H9 (cell line): ENCODE data around the gene KCNC2. TPM values are rescaled to one million over a fixed set of nuclear protein-coding genes. Genes with fewer than 3 reads are reported as not detected.

Experiments used
- DNase-seq: peaks from one replicate; pipeline ENCODE4 v3.0.0-alpha.2; 2017
- H2AFZ ChIP-seq: one replicate; pipeline ENCODE4 v1.6.1; 2013; ENCODE audit warnings: mild to moderate bottlenecking, low read length, control low read depth, moderate library complexity
- H2AK5ac ChIP-seq: 2 replicates; pipeline ENCODE4 v1.6.1; 2013; ENCODE audit warnings: low read length, control low read depth, mixed read lengths; ENCODE audit not compliant: insufficient read length
- H2BK120ac ChIP-seq: one replicate; pipeline ENCODE4 v1.6.1; 2013; ENCODE audit warnings: low read depth, mild to moderate bottlenecking, low read length, control low read depth, inconsistent platforms; ENCODE audit not compliant: poor library complexity, severe bottlenecking
- H2BK12ac ChIP-seq: 2 replicates; pipeline ENCODE4 v1.6.1; 2013; ENCODE audit warnings: low read length, control low read depth, mixed read lengths, low read depth; ENCODE audit not compliant: insufficient read length
- H2BK15ac ChIP-seq: 2 replicates; pipeline ENCODE4 v1.6.1; 2013; ENCODE audit warnings: low read depth, low read length, control low read depth
- H2BK20ac ChIP-seq: one replicate; pipeline ENCODE4 v1.6.1; 2013; ENCODE audit warnings: low read depth, mild to moderate bottlenecking, low read length, control low read depth, inconsistent platforms; ENCODE audit not compliant: poor library complexity, severe bottlenecking
- H2BK5ac ChIP-seq: 2 replicates; pipeline ENCODE4 v1.6.1; 2013; ENCODE audit warnings: low read length, control low read depth, mixed read lengths; ENCODE audit not compliant: insufficient read length
- H3K14ac ChIP-seq: 2 replicates; pipeline ENCODE4 v1.6.1; 2013; ENCODE audit warnings: low read length, control low read depth; ENCODE audit not compliant: insufficient read depth
- H3K18ac ChIP-seq: 2 replicates; pipeline ENCODE4 v1.6.1; 2013; ENCODE audit warnings: low read depth, mild to moderate bottlenecking, mixed read lengths, low read length, control low read depth; ENCODE audit not compliant: insufficient read length
- H3K23ac ChIP-seq: 2 replicates; pipeline ENCODE4 v1.6.1; 2013; ENCODE audit warnings: low read length, control low read depth, mixed read lengths, low read depth; ENCODE audit not compliant: insufficient read length
- H3K23me2 ChIP-seq: 2 replicates; pipeline ENCODE4 v1.6.1; 2013; ENCODE audit warnings: low read depth, mild to moderate bottlenecking, mixed read lengths, low read length, control low read depth; ENCODE audit not compliant: insufficient read length, poor library complexity, severe bottlenecking
- H3K27ac ChIP-seq: 2 replicates; pipeline ENCODE4 v1.5.1; 2013; ENCODE audit warnings: low read length, control low read depth, mixed read lengths, low read depth; ENCODE audit not compliant: insufficient read length
- H3K27me3 ChIP-seq: 2 replicates; pipeline ENCODE4 v1.6.1; 2013; ENCODE audit warnings: low read length, control low read depth, inconsistent platforms; ENCODE audit not compliant: insufficient read depth
- H3K4ac ChIP-seq: 2 replicates; pipeline ENCODE4 v1.6.1; 2013; ENCODE audit warnings: low read depth, mild to moderate bottlenecking, control low read depth, inconsistent platforms, low read length, moderate library complexity
- H3K4me1 ChIP-seq: 2 replicates; pipeline ENCODE4 v1.6.1; 2013; ENCODE audit warnings: low read length, control low read depth, inconsistent platforms; ENCODE audit not compliant: insufficient read depth
- H3K4me2 ChIP-seq: 2 replicates; pipeline ENCODE4 v1.6.1; 2013; ENCODE audit warnings: low read length, control low read depth, mixed read lengths; ENCODE audit not compliant: insufficient read length, insufficient read depth
- H3K56ac ChIP-seq: 2 replicates; pipeline ENCODE4 v1.6.1; 2013; ENCODE audit warnings: low read depth, mild to moderate bottlenecking, mixed read lengths, low read length, control low read depth; ENCODE audit not compliant: insufficient read length
- H3K79me1 ChIP-seq: 2 replicates; pipeline ENCODE4 v1.6.1; 2013; ENCODE audit warnings: low read depth, mild to moderate bottlenecking, moderate library complexity, low read length, control low read depth, inconsistent platforms; ENCODE audit not compliant: insufficient read depth, poor library complexity, severe bottlenecking
- H3K79me2 ChIP-seq: 2 replicates; pipeline ENCODE4 v1.6.1; 2013; ENCODE audit warnings: low read length, control low read depth, inconsistent platforms; ENCODE audit not compliant: insufficient read depth
- H3K9ac ChIP-seq: 2 replicates; pipeline ENCODE4 v1.6.1; 2013; ENCODE audit warnings: low read length, control low read depth, mixed read lengths; ENCODE audit not compliant: insufficient read length; ENCODE audit errors: extremely low read depth
- H3K9me3 ChIP-seq: one replicate; pipeline ENCODE4 v1.6.1; 2013; ENCODE audit warnings: low read depth, low read length, inconsistent platforms; ENCODE audit not compliant: control insufficient read depth
- H3T11ph ChIP-seq: one replicate; pipeline ENCODE4 v1.6.1; 2013; ENCODE audit warnings: mild to moderate bottlenecking, low read length, control low read depth, inconsistent platforms
- H4K20me1 ChIP-seq: one replicate; pipeline ENCODE4 v1.6.1; 2013; ENCODE audit not compliant: control insufficient read depth, insufficient read length, insufficient read depth
- H4K5ac ChIP-seq: 2 replicates; pipeline ENCODE4 v1.6.1; 2013; ENCODE audit warnings: low read depth, mild to moderate bottlenecking, mixed read lengths, low read length, control low read depth; ENCODE audit not compliant: insufficient read length
- H4K8ac ChIP-seq: replicated peaks from 2 replicates; pipeline ENCODE4 v1.6.1; 2013; ENCODE audit warnings: low read length, control low read depth, mixed read lengths, low read depth; ENCODE audit not compliant: insufficient read length
- H4K91ac ChIP-seq: 2 replicates; pipeline ENCODE4 v1.6.1; 2013; ENCODE audit warnings: low read depth, mild to moderate bottlenecking, moderate library complexity, mixed read lengths, low read length, control low read depth; ENCODE audit not compliant: insufficient read length
- H3K27ac Mint-ChIP-seq, 3 experiments: 2 replicates in 2 of 3; 3 replicates in 1 of 3; pipeline ENCODE4 v1.8.0; 2020 to 2021; ENCODE audit warnings: mixed read lengths in 3 of 3, mild to moderate bottlenecking in 1 of 3, moderate library complexity in 1 of 3
- H3K27me3 Mint-ChIP-seq: 2 replicates; pipeline ENCODE4 v1.8.0; 2021; ENCODE audit warnings: low read depth, mild to moderate bottlenecking, moderate library complexity, mixed read lengths
- H3K36me3 Mint-ChIP-seq, 3 experiments: 2 replicates in 2 of 3; 3 replicates in 1 of 3; pipeline ENCODE4 v1.8.0; 2020 to 2021; ENCODE audit warnings: low read depth in 3 of 3, mixed read lengths in 3 of 3; ENCODE audit not compliant: insufficient read depth in 1 of 3
- H3K4me1 Mint-ChIP-seq, 2 experiments: 2 replicates each; pipeline ENCODE4 v1.8.0; 2020; ENCODE audit warnings: mixed read lengths in 2 of 2
- H3K4me3 Mint-ChIP-seq, 2 experiments: 2 replicates in 1 of 2; 3 replicates in 1 of 2; pipeline ENCODE4 v1.8.0; 2020 to 2021; ENCODE audit warnings: mild to moderate bottlenecking in 2 of 2, mixed read lengths in 2 of 2, moderate library complexity in 1 of 2
- H3K9me3 Mint-ChIP-seq, 2 experiments: 2 replicates in 1 of 2; 3 replicates in 1 of 2; pipeline ENCODE4 v1.8.0; 2020; ENCODE audit warnings: mild to moderate bottlenecking in 2 of 2, mixed read lengths in 2 of 2, moderate library complexity in 1 of 2
- WGBS: extraction: QIAGEN DNeasy Blood & Tissue Kit; methylation state at CpG from one replicate; pipeline ENCODE4 v1.1.7; 2013; ENCODE audit warnings: missing lambda C conversion rate, low lambda C conversion rate, mixed read lengths; ENCODE audit not compliant: insufficient read length; ENCODE audit errors: extremely low coverage; 5-methylcytosine and 5-hydroxymethylcytosine counted together
- total RNA-seq: library from RNA; stranded (reverse); gene quantifications from 2 replicates; pipeline ENCODE4 v1.2.1, GENCODE V29; 2021
- TF ChIP-seq, protein P1 (sequence below): fragments of 200-600 bp; sonication (generic); conservative IDR thresholded peaks from 3 replicates; pipeline ENCODE4 v1.8.0; 2021; ENCODE audit warnings: antibody characterized with exemption, mild to moderate bottlenecking

KCNC2 gene
- total RNA-seq, 1 experiment from 2014 or later, result not detected

DNA sequence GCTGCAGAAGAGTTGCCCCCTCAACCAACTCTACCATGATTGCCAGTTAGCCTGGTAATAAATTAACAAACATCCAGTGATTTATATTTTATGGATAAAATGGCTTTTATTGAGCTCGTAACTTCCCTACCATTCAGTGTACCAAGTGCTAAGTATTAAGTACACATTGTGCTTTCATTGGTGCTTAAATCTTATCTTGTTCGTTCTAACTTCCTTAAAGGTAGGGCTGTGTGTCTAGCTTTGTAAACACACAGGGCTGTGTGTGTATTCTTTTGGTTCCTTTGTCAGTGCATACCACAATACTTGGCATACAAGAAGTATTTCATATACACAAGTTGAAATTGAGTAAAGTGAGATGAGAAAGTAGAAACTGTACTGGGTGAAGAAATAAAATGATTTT, 80.4 kb downstream of the KCNC2 start:
- Histone ChIP-seq H2BK5ac (no peak overlapping the region), H3T11ph (no peak overlapping the region), H2BK20ac (no peak overlapping the region), H3K27me3 (no peaks in the 10 kb centered on the region), H3K4me2 (no peak overlapping the region), H3K14ac (no peak overlapping the region), H3K79me1 (no peaks in the 10 kb centered on the region), H2BK12ac (no peak overlapping the region), H3K4ac (no peak overlapping the region), H2BK120ac (no peak overlapping the region), H3K4me1 (no peaks in the 10 kb centered on the region), H2AFZ (no peak overlapping the region), H3K9ac (no peak overlapping the region), H3K23ac (no peak overlapping the region), H4K91ac (no peak overlapping the region), H4K8ac (no peak overlapping the region), H3K23me2 (no peaks in the 10 kb centered on the region), H4K20me1 (no peaks in the 10 kb centered on the region), H3K9me3 (no peaks in the 10 kb centered on the region), H2BK15ac (no peak overlapping the region), H3K18ac (no peak overlapping the region), H3K79me2 (no peaks in the 10 kb centered on the region), H3K56ac (no peak overlapping the region), H2AK5ac (no peak overlapping the region), H3K27ac (no peak overlapping the region), H4K5ac (no peak overlapping the region)
- Mint-ChIP-seq H3K9me3 (no peaks in the 10 kb centered on the region), H3K36me3 (no peaks in the 10 kb centered on the region), H3K4me1 (no peaks in the 10 kb centered on the region; a peak in 1 of 4 replicates), H3K27ac (no peak overlapping the region), H3K27me3 (no peaks in the 10 kb centered on the region), H3K4me3 (no peak overlapping the region)
- TF ChIP-seq, protein P1, sequence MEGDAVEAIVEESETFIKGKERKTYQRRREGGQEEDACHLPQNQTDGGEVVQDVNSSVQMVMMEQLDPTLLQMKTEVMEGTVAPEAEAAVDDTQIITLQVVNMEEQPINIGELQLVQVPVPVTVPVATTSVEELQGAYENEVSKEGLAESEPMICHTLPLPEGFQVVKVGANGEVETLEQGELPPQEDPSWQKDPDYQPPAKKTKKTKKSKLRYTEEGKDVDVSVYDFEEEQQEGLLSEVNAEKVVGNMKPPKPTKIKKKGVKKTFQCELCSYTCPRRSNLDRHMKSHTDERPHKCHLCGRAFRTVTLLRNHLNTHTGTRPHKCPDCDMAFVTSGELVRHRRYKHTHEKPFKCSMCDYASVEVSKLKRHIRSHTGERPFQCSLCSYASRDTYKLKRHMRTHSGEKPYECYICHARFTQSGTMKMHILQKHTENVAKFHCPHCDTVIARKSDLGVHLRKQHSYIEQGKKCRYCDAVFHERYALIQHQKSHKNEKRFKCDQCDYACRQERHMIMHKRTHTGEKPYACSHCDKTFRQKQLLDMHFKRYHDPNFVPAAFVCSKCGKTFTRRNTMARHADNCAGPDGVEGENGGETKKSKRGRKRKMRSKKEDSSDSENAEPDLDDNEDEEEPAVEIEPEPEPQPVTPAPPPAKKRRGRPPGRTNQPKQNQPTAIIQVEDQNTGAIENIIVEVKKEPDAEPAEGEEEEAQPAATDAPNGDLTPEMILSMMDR, result no peak
- no CpG with 5 or more reads among the region's 2 CpGs for WGBS
- DNase-seq, result no peak
